Neuronal stem cell (in vitro differentiated cells): Measurements from ENCODE around the gene ELMO1.
A peak's percentile ranks its signal among the peaks of the same experiment; 100 is the strongest.

Source experiments
- DNase-seq: peaks from one replicate; pipeline ENCODE4 v3.0.0-alpha.2; 2013; ENCODE audit warnings: low spot score
- H2AFZ ChIP-seq: one replicate; pipeline ENCODE4 v1.6.1; 2013; ENCODE audit warnings: mild to moderate bottlenecking, low read length, inconsistent platforms
- H2AK5ac ChIP-seq: 2 replicates; pipeline ENCODE4 v1.6.1; 2013; ENCODE audit warnings: low read depth, mild to moderate bottlenecking, inconsistent platforms, low read length, moderate library complexity, mixed read lengths
- H2BK120ac ChIP-seq: 2 replicates; pipeline ENCODE4 v1.6.1; 2013; ENCODE audit warnings: low read depth, mild to moderate bottlenecking, inconsistent platforms, low read length, moderate library complexity, mixed read lengths
- H2BK12ac ChIP-seq: one replicate; pipeline ENCODE4 v1.6.1; 2013; ENCODE audit warnings: low read length, inconsistent platforms
- H2BK15ac ChIP-seq: 2 replicates; pipeline ENCODE4 v1.6.1; 2013; ENCODE audit warnings: mild to moderate bottlenecking, low read length, inconsistent platforms, mixed read lengths
- H2BK5ac ChIP-seq: one replicate; pipeline ENCODE4 v1.6.1; 2013; ENCODE audit warnings: inconsistent platforms, mild to moderate bottlenecking, low read length, moderate library complexity
- H3K14ac ChIP-seq: one replicate; pipeline ENCODE4 v1.6.1; 2013; ENCODE audit warnings: low read length, inconsistent platforms
- H3K18ac ChIP-seq: 2 replicates; pipeline ENCODE4 v1.6.1; 2013; ENCODE audit warnings: low read length, inconsistent platforms
- H3K23ac ChIP-seq: 2 replicates; pipeline ENCODE4 v1.6.1; 2013; ENCODE audit warnings: low read depth, mild to moderate bottlenecking, mixed read lengths, low read length, inconsistent platforms; ENCODE audit not compliant: poor library complexity
- H3K27ac ChIP-seq: replicated peaks from 3 replicates; pipeline ENCODE4 v1.5.1; 2013; ENCODE audit warnings: low read length, inconsistent platforms
- H3K27me3 ChIP-seq, 3 experiments: 2 replicates each; pipeline ENCODE4 v1.6.1; 2013; ENCODE audit warnings: low read length in 3 of 3, mild to moderate bottlenecking in 2 of 3, inconsistent platforms in 1 of 3, low read depth in 1 of 3, mixed read lengths in 1 of 3, moderate library complexity in 1 of 3; ENCODE audit not compliant: control insufficient read depth in 3 of 3, insufficient read depth in 3 of 3
- H3K36me3 ChIP-seq, 2 donors: replicated peaks in 1 of 2; 2 replicates each; pipeline ENCODE4 v1.6.1; 2013; ENCODE audit warnings: low read length in 2 of 2; ENCODE audit not compliant: control insufficient read depth in 2 of 2, insufficient read depth in 2 of 2
- H3K4ac ChIP-seq: 2 replicates; pipeline ENCODE4 v1.6.1; 2013; ENCODE audit warnings: inconsistent platforms, mild to moderate bottlenecking, low read length, moderate library complexity
- H3K4me1 ChIP-seq, 2 donors: 1 replicate in 1 of 2; 2 replicates in 1 of 2; pipeline ENCODE4 v1.6.1; 2013; ENCODE audit warnings: low read length in 2 of 2, low read depth in 1 of 2; ENCODE audit not compliant: control insufficient read depth in 2 of 2, insufficient read depth in 1 of 2
- H3K4me2 ChIP-seq: one replicate; pipeline ENCODE4 v1.6.1; 2013; ENCODE audit warnings: mild to moderate bottlenecking, low read length, inconsistent platforms; ENCODE audit not compliant: insufficient read depth, poor library complexity, severe bottlenecking
- H3K4me3 ChIP-seq, 2 donors: 2 replicates each; pipeline ENCODE4 v1.5.1; 2013; ENCODE audit warnings: low read length in 2 of 2, mild to moderate bottlenecking in 2 of 2, inconsistent platforms in 1 of 2, moderate library complexity in 1 of 2
- H3K79me1 ChIP-seq: one replicate; pipeline ENCODE4 v1.6.1; 2013; ENCODE audit warnings: low read depth, mild to moderate bottlenecking, inconsistent platforms, low read length, moderate library complexity
- H3K9ac ChIP-seq: one replicate; pipeline ENCODE4 v1.6.1; 2013; ENCODE audit warnings: mild to moderate bottlenecking, low read depth, low read length, inconsistent platforms; ENCODE audit not compliant: poor library complexity
- H3K9me3 ChIP-seq, 2 donors: replicated peaks in 1 of 2; 2 replicates each; pipeline versions ENCODE3 to v1.6.1; 2013; ENCODE audit warnings: low read length in 2 of 2, mild to moderate bottlenecking in 2 of 2, inconsistent platforms in 1 of 2, low read depth in 1 of 2, mixed read lengths in 1 of 2, moderate library complexity in 1 of 2; ENCODE audit not compliant: control insufficient read depth in 2 of 2, insufficient read depth in 1 of 2
- H4K8ac ChIP-seq: one replicate; pipeline ENCODE4 v1.6.1; 2013; ENCODE audit warnings: low read depth, mild to moderate bottlenecking, inconsistent platforms, low read length, moderate library complexity
- H4K91ac ChIP-seq: one replicate; pipeline ENCODE4 v1.6.1; 2013; ENCODE audit warnings: low read length, low read depth, mild to moderate bottlenecking, inconsistent platforms; ENCODE audit not compliant: poor library complexity
- WGBS, 2 donors: extraction: QIAGEN DNeasy Blood & Tissue Kit; methylation state at CpG; one replicate each; pipeline ENCODE4 v1.1.7; 2013; ENCODE audit warnings: missing lambda C conversion rate in 2 of 2, mixed read lengths in 1 of 2; ENCODE audit not compliant: insufficient read length in 2 of 2, insufficient replicate concordance in 1 of 2; ENCODE audit errors: extremely low coverage in 2 of 2; 5-methylcytosine and 5-hydroxymethylcytosine counted together

Gene ELMO1

GRCh38 chr7:37118004-37118403 is 330.7 kb downstream of the ELMO1 start:
- H2BK120ac ChIP-seq: no peak overlapping the region
- H2BK5ac ChIP-seq: no peak overlapping the region
- H4K8ac ChIP-seq: peak overlapping the region; percentile 89
- H3K4ac ChIP-seq: no peak overlapping the region
- H3K27ac ChIP-seq: peak overlapping the region; percentile 37
- no peak overlapping the region for H2AK5ac ChIP-seq
- H3K4me2 ChIP-seq: no peak overlapping the region
- no CpG with 5 or more reads among the region's 6 CpGs for WGBS, 2 donors
- no peak for DNase-seq
- H2BK15ac ChIP-seq: peak overlapping the region; percentile 12
- H2BK12ac ChIP-seq: no peak overlapping the region
- no peaks in the 10 kb centered on the region for H3K36me3 ChIP-seq
- peaks cover 0 to 9% of the 10 kb centered on the region in 2 donors for H3K9me3 ChIP-seq
- no peak overlapping the region for H3K23ac ChIP-seq
- H3K27me3 ChIP-seq: no peaks in the 10 kb centered on the region
- no peak overlapping the region for H3K9ac ChIP-seq
- no peak overlapping the region for H3K4me3 ChIP-seq
- no peak overlapping the region for H3K18ac ChIP-seq
- no peak overlapping the region for H3K14ac ChIP-seq
- no peak overlapping the region for H4K91ac ChIP-seq
- H3K4me1 ChIP-seq: peaks cover 8 to 11% of the 10 kb centered on the region in 2 donors
- H3K79me1 ChIP-seq: no peaks in the 10 kb centered on the region
- no peak overlapping the region for H2AFZ ChIP-seq

- Histone ChIP-seq H3K27ac (peak overlapping the region; percentile 68), H3K4me1 (peaks cover 8 to 11% of the 10 kb centered on the region in 2 donors), H2BK15ac (no peak overlapping the region), H3K23ac (no peak overlapping the region), H3K79me1 (no peaks in the 10 kb centered on the region), H4K91ac (no peak overlapping the region), H3K4me2 (no peak overlapping the region), H3K14ac (no peak overlapping the region), H2AK5ac (no peak overlapping the region), H3K27me3 (no peaks in the 10 kb centered on the region), H2AFZ (no peak overlapping the region), H2BK120ac (no peak overlapping the region), H4K8ac (no peak overlapping the region), H2BK12ac (no peak overlapping the region), H3K9me3 (peaks cover 0 to 9% of the 10 kb centered on the region in 2 donors), H3K4me3 (no peak overlapping the region), H3K36me3 (no peaks in the 10 kb centered on the region), H3K4ac (no peak overlapping the region), H2BK5ac (no peak overlapping the region), H3K18ac (no peak overlapping the region), H3K9ac (no peak overlapping the region)
- no CpG with 5 or more reads among the region's 4 CpGs for WGBS, 2 donors
- peak; percentile 32 for DNase-seq
Observed at GRCh38 chr7:37117292-37117691, 331.4 kb downstream of the ELMO1 start.

GRCh38 chr7:37116093-37116701 is 332.5 kb downstream of the ELMO1 start:
- DNase-seq: no peak
- Histone ChIP-seq H3K9me3 (peaks cover 0 to 9% of the 10 kb centered on the region in 2 donors), H2BK5ac (no peak overlapping the region), H4K91ac (no peak overlapping the region), H2AFZ (no peak overlapping the region), H3K23ac (no peak overlapping the region), H2BK12ac (no peak overlapping the region), H4K8ac (no peak overlapping the region), H3K4me1 (peaks cover 9 to 11% of the 10 kb centered on the region in 2 donors), H3K27me3 (no peaks in the 10 kb centered on the region), H3K36me3 (no peaks in the 10 kb centered on the region), H2BK120ac (no peak overlapping the region), H3K27ac (no peak overlapping the region), H2AK5ac (no peak overlapping the region), H3K14ac (no peak overlapping the region), H3K79me1 (no peaks in the 10 kb centered on the region), H3K4me2 (no peak overlapping the region), H2BK15ac (no peak overlapping the region), H3K4ac (no peak overlapping the region), H3K18ac (no peak overlapping the region), H3K9ac (no peak overlapping the region), H3K4me3 (no peak overlapping the region)
- whole genome bisulfite sequencing, 2 donors: no CpG with 5 or more reads among the region's 1 CpG

GRCh38 chr7:37113661-37114355 is 334.9 kb downstream of the ELMO1 start:
- Histone ChIP-seq H3K9ac (no peak overlapping the region), H3K18ac (no peak overlapping the region), H3K9me3 (peaks cover 0 to 9% of the 10 kb centered on the region in 2 donors), H2BK12ac (no peak overlapping the region), H2AFZ (no peak overlapping the region), H3K14ac (no peak overlapping the region), H3K79me1 (no peaks in the 10 kb centered on the region), H3K36me3 (no peaks in the 10 kb centered on the region), H3K4me3 (no peak overlapping the region), H4K8ac (no peak overlapping the region), H2BK5ac (no peak overlapping the region), H3K27me3 (no peaks in the 10 kb centered on the region), H3K4me1 (peaks cover 17 to 20% of the 10 kb centered on the region in 2 donors), H4K91ac (no peak overlapping the region), H3K27ac (no peak overlapping the region), H2BK15ac (no peak overlapping the region), H3K4ac (no peak overlapping the region), H3K4me2 (no peak overlapping the region), H2BK120ac (no peak overlapping the region), H3K23ac (no peak overlapping the region), H2AK5ac (no peak overlapping the region)
- whole genome bisulfite sequencing, 2 donors: no CpG with 5 or more reads among the region's 6 CpGs
- no peak for DNase-seq
